NCI-H1930 (cell line): ENCODE measurements around the gene RNF187.

Source experiments
- DNase-seq, 2 experiments: peaks; one replicate each; lab custom pipeline; 2025; lab: John Stamatoyannopoulos, UW

The RNF187 gene

GRCh38 chr1:228544921-228545591 is 57.9 kb downstream of the RNF187 start:
- no peak for DNase-seq
